Nephron progenitor cell (in vitro differentiated cells): ENCODE results near the gene ADH1A.

Experiments used
- DNase-seq: peaks from one replicate; pipeline ENCODE4 v3.0.0; 2021
- H3K27ac Mint-ChIP-seq: 2 replicates; pipeline ENCODE4 v1.8.0; 2021; ENCODE audit warnings: mild to moderate bottlenecking, moderate library complexity, mixed read lengths
- H3K27me3 Mint-ChIP-seq: 2 replicates; pipeline ENCODE4 v1.8.0; 2021; ENCODE audit warnings: mild to moderate bottlenecking, low read depth, mixed read lengths; ENCODE audit not compliant: poor library complexity
- H3K36me3 Mint-ChIP-seq: 2 replicates; pipeline ENCODE4 v1.8.0; 2021; ENCODE audit warnings: low read depth, mixed read lengths
- H3K4me1 Mint-ChIP-seq: 2 replicates; pipeline ENCODE4 v1.8.0; 2021; ENCODE audit warnings: mixed read lengths
- H3K4me3 Mint-ChIP-seq: 2 replicates; pipeline ENCODE4 v1.8.0; 2021; ENCODE audit warnings: mild to moderate bottlenecking, moderate library complexity, mixed read lengths
- H3K9me3 Mint-ChIP-seq: 2 replicates; pipeline ENCODE4 v1.8.0; 2021; ENCODE audit warnings: mild to moderate bottlenecking, moderate library complexity, mixed read lengths
- TF ChIP-seq, protein P1 (sequence below): fragments of 200-600 bp; sonication (generic); IDR thresholded peaks from 2 replicates; pipeline ENCODE4 v1.5.0; 2021; ENCODE audit warnings: antibody characterized with exemption

ADH1A gene

DNA sequence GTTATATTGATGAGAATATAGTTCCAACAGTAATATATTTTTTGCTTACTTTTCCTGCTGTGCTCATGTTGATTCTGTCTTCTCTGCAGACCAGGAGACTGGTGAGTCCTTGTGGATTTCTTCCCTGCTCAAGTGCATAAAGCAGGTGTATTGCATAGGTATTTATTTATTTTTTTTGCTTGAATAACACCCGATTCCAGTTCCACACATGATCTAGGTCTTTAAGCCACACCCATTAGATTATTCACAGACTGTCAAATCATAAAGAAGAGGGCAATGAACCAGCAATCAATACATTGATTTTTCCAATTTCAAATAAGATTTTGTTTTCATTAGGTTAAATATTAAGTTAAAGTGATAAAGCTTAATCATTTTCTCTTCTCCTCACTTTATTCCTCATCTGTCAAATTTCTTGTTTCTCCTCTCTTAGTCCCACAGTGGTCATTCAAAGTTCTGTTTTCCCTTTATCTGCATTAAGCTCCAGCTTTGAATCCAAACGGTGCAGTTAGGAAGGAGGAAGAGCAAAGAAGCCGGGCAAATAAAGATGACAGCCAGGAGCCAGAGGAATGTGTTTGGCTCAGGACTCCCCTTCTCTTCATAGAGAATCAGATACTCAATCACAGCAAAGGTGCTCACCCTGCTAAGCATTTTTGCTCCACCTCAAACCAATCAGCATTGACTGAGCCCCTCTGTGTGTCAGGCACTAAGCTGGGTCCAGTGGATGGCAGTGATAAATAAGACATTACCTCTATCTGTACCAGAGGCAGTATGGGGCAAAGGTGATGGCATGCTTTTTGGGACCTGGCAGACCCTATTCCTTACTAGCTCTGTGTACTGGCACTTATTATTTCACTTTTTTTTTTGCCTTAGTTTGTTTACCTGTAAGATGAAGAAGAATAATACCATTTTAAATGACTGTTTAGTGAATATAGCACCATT is at the start of gene ADH1A:
Gene ADH1A, minus strand, starts transcription at position 138 of the 939 bp plus-strand sequence. Its CDS starts 71 bp downstream, at position 67.
- Mint-ChIP-seq H3K4me3 (no peak within 1 kb of the TSS), H3K4me1 (no peaks in the 10 kb centered on the region), H3K9me3 (peaks cover 20% of the 10 kb centered on the region), H3K27me3 (peaks cover 2% of the 10 kb centered on the region), H3K36me3 (peaks cover 4% of the 10 kb centered on the region), H3K27ac (no peak within 1 kb of the TSS)
- DNase-seq, result no peak
- TF ChIP-seq, protein P1, sequence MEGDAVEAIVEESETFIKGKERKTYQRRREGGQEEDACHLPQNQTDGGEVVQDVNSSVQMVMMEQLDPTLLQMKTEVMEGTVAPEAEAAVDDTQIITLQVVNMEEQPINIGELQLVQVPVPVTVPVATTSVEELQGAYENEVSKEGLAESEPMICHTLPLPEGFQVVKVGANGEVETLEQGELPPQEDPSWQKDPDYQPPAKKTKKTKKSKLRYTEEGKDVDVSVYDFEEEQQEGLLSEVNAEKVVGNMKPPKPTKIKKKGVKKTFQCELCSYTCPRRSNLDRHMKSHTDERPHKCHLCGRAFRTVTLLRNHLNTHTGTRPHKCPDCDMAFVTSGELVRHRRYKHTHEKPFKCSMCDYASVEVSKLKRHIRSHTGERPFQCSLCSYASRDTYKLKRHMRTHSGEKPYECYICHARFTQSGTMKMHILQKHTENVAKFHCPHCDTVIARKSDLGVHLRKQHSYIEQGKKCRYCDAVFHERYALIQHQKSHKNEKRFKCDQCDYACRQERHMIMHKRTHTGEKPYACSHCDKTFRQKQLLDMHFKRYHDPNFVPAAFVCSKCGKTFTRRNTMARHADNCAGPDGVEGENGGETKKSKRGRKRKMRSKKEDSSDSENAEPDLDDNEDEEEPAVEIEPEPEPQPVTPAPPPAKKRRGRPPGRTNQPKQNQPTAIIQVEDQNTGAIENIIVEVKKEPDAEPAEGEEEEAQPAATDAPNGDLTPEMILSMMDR, result no peak

DNA sequence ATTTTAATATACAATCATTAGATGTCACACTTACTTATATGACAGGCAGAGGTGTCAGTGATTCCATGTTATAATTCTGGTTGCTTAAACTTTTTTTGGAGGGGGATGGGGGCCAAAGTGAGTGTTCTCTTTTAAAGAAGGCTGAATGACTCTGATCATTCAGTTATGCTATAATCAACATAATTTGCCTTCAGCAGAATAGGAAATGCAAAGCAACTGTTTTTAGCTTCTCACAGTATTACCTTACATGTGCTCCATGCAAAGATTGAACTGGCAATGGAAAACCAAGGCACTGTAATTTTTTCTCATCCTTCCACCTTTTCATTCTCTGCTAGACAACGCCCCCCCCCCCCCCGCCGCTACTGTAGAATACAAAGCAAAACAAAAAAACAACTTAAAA is 48.4 kb upstream of the ADH1A start:
- no peak overlapping the region for H3K27ac Mint-ChIP-seq
- no peak for DNase-seq
- peaks cover 6% of the 10 kb centered on the region for H3K27me3 Mint-ChIP-seq

DNA sequence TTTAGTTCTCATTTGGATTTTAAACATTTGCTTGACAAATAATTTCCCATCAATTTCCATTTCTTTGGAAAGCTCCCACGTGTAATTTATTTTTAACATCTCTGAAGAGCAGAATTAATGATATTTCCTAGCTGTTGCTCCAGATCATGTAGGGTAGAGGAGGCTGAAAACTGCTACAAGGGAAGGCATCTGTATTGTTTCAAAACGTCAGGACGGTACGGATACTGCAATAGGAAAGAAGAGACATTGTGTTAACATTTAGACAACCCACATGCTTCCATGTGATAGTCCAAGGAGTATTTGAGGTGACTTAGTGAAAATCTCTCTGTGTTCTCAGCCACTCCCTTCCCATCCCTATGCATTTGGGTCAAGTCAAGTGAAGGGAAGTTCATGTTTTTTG is 45.8 kb upstream of the ADH1A start:
- H3K4me1 Mint-ChIP-seq, result no peaks in the 10 kb centered on the region
- no peak overlapping the region for H3K27ac Mint-ChIP-seq
- DNase-seq, result no peak
- H3K36me3 Mint-ChIP-seq, result no peaks in the 10 kb centered on the region
- peaks cover 4% of the 10 kb centered on the region for H3K27me3 Mint-ChIP-seq
- H3K4me3 Mint-ChIP-seq, result no peak overlapping the region
- H3K9me3 Mint-ChIP-seq, result no peaks in the 10 kb centered on the region
- TF ChIP-seq, protein P1, result no peak

More for the DNA sequence above, 48.4 kb upstream of the ADH1A start:
- Mint-ChIP-seq H3K4me1 (no peaks in the 10 kb centered on the region), H3K9me3 (no peaks in the 10 kb centered on the region), H3K4me3 (no peak overlapping the region), H3K36me3 (no peaks in the 10 kb centered on the region)
- TF ChIP-seq, protein P1, result no peak

DNA sequence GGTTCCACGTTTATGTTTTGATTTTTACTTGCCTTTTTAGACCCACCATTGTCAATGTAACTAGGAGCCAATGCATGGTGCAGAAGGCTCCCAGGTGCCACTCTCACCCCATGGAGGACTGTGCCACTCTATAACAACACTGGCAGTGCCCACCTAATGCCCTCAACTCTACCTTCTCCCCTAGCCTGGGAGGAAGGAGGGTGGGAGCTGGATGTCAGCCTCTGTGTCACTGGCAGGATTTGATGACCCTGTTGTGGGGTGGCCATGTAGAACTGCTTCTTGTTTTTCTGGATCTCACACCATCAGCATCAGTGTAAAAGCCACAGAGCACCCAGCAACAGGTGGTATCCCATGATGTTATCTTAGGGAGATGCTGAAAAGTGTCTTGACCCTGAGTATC is 44.1 kb upstream of the ADH1A start:
- H3K4me3 Mint-ChIP-seq, result no peak overlapping the region
- no peaks in the 10 kb centered on the region for H3K36me3 Mint-ChIP-seq
- TF ChIP-seq, protein P1, result no peak
- H3K9me3 Mint-ChIP-seq, result no peaks in the 10 kb centered on the region
- H3K27me3 Mint-ChIP-seq, result peaks cover 3% of the 10 kb centered on the region
- H3K4me1 Mint-ChIP-seq, result no peaks in the 10 kb centered on the region
- no peak for DNase-seq
- no peak overlapping the region for H3K27ac Mint-ChIP-seq

DNA sequence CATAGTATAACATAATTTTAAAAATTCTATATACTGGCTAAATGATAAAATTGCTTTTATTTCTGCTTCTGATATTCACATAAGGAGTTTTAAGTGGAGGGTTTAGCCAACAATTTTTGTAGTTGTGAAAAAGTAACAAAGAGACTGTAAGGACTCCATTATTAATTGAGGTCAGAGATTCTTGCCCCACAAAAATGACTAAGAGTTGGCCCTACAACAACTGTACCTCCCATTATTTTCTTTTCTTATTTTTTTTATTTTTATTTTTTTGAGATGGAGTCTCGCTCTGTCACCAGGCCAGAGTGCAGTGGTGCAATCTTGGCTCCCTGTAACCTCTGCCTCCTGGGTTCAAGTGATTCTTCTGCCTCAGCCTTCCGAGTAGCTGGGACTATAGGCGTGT is 39.9 kb upstream of the ADH1A start:
- no peaks in the 10 kb centered on the region for H3K36me3 Mint-ChIP-seq
- H3K9me3 Mint-ChIP-seq, result peaks cover 14% of the 10 kb centered on the region
- DNase-seq, result no peak
- no peaks in the 10 kb centered on the region for H3K4me1 Mint-ChIP-seq
- H3K4me3 Mint-ChIP-seq, result no peak overlapping the region
- H3K27ac Mint-ChIP-seq, result no peak overlapping the region
- TF ChIP-seq, protein P1, result no peak
- no peaks in the 10 kb centered on the region for H3K27me3 Mint-ChIP-seq

DNA sequence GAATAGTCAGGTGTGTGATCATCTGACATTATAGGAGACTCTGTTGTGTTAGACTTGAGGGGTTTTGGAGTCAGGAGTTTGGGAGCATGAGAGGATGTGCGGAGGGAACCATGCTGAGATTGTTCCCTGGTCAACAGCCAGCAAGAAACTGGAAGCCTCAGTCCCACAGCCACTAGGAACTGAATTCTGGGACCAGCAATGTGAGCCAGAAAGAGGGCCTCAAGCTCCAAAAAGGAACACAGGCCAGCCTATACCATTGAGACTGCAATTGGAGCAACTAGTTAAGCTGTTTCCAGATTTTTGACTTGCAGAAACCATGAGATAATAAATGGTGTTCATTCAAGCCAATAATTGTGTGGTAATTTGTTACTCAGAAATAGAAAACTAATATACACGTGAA is 39.1 kb upstream of the ADH1A start:
- H3K27me3 Mint-ChIP-seq, result no peaks in the 10 kb centered on the region
- DNase-seq, result no peak
- no peaks in the 10 kb centered on the region for H3K4me1 Mint-ChIP-seq
- TF ChIP-seq, protein P1, result no peak
- no peak overlapping the region for H3K4me3 Mint-ChIP-seq
- H3K27ac Mint-ChIP-seq, result no peak overlapping the region
- H3K9me3 Mint-ChIP-seq, result peaks cover 14% of the 10 kb centered on the region
- no peaks in the 10 kb centered on the region for H3K36me3 Mint-ChIP-seq
